NCI-H1417 treated with DMSO at 0.1 percent for 48 hours (cell line): ENCODE data around the gene SACM1L.

Experiments used
- DNase-seq: peaks from one replicate; lab custom pipeline; 2025; lab: John Stamatoyannopoulos, UW

SACM1L gene

DNA sequence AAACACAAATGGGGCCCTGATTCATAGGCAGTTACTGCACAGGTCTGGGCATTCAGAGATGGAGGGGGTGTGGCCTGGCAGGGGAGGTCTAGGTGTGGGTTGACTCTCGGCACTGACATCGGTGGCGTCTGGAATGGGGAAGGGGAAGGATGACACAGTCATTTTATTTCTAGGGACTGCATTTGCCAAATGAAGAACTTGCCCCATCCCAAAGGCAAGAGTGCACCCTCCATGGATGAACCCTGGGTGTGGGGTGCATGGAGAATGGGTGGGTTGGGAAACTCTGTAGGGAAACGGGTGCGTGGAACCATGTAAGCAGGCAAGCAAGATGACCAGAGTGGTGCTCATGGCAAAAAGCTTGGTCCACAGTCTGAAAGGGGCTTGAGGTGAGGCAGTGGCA is 82.6 kb downstream of the SACM1L start:
- DNase-seq = no peak

DNA sequence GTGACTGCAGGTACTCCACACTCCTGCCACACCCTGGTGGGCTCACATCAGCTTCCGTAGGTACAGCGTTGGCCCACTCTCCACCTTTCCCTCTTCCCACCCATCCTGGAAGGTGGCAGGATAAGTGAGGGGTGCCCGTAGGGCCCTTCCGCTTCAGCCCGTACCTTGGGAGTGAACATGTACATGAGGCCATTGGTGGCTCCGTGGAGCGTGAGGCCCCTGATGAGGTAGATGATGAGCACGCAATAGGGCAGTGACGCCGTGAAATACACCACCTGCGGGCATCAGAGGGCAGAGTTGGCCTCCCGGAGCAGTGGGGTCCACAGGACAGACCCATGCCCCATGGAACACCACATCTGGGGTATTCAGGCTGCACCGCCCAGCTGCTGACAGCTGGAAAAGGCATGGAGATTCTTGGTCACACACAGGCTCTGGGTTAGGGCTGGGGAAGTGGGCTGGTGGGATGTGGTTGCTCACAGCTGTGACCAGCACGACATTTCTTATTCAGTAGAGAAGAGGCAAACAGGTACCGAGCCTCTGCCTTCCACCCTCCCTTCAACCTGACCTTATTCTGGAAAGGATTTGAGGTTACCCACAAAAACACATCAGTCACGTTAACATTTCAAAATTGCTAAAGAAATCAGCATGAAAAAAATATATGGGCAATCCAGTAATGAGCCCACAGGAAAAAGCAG is 83.3 kb downstream of the SACM1L start:
- DNase-seq = no peak

DNA sequence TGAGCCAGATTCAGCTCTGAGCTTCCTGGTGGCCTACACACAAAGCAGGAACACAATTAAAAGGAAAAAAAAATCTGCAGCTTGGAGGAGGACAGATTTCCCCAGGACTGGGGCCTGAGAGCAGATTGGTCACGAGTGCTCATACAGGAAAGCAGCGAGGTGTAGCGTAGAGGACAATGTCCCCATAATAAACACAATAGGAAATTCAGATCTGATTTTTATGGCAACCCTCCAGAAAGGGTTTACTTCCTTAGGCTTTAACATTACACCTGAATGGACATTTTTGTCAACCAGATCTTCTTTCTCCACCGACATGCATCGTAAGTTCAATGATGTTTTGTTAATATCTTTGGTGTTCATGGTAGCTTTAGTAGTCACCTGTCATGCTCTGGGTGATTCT is 83.9 kb downstream of the SACM1L start:
- DNase-seq = no peak

- DNase-seq = no peak
These were observed 84.7 kb downstream of the SACM1L start for GRCh38 chr3:45773714-45774449.

- DNase-seq = no peak
These were observed 85.7 kb downstream of the SACM1L start for GRCh38 chr3:45774581-45775521.

GRCh38 chr3:45775571-45776300 is 86.5 kb downstream of the SACM1L start:
- no peak for DNase-seq

DNA sequence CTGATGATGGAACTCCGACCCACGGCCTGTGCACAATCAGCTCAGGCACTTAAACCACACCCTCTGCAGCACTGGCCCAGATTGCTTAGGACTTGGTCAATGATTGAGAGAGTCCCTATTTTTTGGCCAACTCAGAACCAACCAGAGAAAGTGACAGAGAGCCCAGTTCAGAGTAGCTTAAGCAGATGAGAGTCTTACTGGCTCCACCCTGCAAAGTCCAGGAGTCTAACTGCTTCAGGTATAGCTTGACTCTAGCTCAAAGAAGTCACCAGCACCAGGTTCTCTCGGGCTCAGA is 87.1 kb downstream of the SACM1L start:
- no peak for DNase-seq

DNA sequence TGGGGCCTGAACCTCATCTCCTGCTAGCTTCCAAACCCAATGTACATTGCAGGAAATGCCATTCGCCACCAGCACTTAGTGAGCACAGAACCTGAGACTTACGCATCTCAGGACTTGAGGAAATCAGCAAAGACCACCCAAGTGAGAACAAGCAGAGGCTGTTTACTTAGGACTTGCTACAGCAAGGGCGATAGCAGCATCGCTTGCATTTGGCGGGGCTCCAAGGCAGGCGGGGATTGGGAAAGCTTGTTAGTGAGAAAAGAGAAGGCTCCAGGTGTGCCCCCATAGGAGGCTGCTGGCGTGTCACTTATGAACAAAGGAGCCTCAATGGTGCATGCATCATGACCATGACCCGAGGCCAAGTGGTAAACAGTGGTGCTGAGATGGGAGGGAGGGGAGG is 87.4 kb downstream of the SACM1L start:
- peak; percentile 4 for DNase-seq

- DNase-seq = no peak
These were observed 88.0 kb downstream of the SACM1L start for GRCh38 chr3:45777111-45777745.

DNA sequence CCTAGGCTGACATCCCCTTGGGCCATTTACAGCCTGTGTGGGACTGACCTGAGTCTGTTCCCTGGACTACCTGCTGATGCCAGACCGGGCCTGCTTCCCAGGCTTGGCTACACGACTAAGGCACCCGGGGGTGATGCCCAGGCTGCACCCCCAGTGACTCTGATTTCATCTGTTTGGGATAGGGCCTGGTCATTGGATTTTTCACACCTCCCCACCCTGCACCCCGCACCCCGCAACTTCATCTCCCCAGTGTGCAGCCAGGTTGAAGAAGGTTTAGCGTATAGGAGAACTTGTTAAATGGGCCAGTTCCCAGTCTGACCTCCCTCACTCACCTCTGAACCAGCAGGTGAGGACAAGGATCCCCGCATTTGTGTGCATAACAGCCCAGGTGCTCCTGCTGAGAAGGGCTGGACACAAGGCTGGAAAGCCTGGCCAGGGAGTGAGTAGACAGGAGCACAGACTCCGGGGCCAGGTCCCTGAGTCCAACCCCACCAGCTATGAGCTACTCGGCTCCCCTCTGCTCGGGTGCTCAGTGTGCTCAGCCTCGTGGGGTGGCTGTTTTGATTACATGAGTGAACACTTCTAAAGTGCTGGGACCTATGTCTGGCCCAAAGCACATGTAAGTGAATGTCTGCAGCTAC is 88.7 kb downstream of the SACM1L start:
- DNase-seq = no peak

DNA sequence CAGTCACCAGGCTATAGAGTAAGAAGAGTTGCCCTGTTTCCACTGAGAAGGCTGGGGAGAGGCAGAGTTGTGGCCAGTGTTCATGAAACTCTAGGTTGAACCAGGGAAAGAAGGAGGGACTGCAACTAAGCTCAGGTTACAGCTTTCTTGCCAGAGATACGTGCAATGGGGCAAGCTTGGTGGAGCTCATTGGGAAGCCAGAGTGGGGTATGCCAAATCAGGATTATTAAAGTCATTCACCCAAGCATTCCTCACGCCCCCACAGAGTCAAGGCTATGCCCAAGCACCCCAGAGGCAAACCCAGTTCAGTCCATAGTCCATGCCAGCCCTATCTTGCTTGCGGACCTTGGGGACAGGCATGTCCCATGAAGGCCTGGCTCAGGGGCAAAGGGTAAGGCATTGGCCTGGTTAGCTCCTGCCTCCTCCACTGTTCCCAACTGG is 89.6 kb downstream of the SACM1L start:
- DNase-seq = no peak

DNA sequence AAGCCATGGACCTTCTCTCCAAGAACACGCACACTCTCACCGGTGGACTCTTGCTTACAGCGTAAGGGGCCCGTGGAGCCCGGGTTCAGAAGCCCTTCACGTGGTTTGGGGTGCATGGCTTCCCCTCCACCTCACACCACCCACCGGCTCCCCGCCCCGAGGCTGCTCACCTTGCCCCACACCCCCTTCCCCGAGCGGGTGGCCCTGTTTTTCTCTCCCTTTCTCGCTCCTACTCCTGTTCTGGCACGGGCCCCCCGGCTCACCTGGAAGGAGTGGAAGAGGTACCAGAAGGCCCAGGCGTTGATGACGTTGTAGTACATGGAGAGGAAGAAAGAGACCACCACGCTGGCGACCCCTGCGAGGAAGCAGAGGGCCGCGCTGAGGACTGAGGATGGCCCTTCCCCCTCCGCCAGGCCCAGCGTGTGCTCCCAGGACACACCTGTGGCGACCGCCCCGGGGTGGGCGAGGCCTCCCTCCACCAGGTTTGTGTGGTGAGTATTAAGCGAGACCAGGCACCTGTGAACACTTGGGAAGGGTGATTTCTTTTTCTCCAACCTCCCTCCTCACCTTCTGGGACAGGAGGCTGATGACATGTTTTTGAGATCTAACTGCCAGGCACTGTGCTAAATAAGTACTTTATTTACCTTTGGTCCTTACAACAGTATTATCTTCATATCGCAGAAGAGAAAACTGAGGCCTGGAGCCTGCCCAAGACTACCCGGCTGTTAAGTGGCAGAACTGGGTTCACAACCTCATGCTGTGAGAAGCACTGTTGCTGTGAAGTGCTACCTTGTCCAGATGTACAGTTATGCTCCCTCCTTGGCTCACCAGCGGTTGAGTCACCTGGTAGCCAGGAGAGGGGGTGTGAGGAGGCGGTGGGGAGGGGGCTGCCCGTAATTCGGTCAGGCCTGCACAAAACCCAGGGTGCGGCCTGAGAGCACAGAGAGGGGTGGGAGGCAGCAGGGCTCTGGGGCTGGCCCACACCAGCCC is 90.8 kb downstream of the SACM1L start:
- DNase-seq = no peak

- DNase-seq = no peak
These were observed 92.1 kb downstream of the SACM1L start for GRCh38 chr3:45781271-45781670.

- no peak for DNase-seq
These were observed 92.6 kb downstream of the SACM1L start for GRCh38 chr3:45781841-45782240.

GRCh38 chr3:45782381-45782780 is 93.2 kb downstream of the SACM1L start:
- DNase-seq = no peak

GRCh38 chr3:45783667-45784066 is 94.5 kb downstream of the SACM1L start:
- DNase-seq = no peak

DNA sequence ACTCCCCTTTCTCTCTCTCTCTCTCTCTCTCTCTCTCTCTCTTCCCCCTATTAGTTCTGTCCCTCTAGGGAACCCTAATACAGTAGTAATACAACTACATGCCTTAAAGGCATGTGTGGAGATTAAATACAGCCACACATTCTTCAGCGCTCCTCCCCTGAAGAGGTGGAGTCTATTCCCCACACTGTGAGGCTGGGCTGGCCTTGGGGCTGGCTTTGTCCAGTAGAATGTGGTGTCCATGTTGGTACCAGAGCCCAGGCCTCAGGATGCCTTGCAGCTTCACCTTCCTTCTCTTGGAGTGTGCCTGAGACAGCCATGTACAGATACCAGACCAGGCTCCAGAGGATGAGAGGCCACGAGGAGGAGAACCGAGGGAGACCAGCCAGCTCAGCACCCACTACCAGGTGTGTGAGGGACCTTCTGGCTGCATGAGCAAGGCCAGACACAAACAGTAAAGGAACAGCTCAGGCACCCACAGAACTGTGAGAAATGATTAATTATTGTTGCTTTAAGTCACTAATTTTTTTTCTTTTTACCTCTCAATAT is 96.5 kb downstream of the SACM1L start:
- DNase-seq = no peak

DNA sequence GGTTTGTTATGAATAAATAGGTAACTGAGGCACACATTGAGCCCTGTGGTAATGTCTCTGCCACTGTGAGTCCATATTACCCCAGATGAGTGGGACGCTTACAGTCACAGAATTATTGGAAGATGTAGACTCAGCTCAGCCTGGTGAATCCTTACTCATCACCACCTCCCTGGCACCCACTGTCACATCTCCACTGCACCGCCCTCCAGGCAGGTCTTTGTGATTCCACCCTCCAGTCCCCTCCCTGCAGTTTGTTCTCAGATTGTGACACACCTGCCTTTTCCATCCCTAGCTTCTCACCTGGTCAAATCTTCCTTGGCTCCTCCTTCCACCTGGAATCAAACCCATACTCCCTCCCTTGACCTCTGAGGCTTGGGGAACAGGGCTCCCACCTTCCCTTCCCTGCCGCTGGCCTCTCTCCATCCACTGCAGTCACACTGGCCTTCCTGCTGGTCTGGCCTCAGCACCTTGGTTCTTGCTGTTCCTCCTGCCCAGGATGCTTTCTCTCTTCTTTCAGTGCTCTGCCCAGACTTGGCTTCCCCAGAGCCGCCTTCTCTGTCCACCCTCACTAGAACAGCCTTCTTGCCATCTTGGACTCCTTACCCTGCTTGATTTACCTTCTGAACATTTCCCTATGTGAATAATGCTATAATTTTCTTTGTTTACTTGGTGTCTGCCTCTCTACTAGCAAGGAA is 97.8 kb downstream of the SACM1L start:
- no peak for DNase-seq

GRCh38 chr3:45787551-45787950 is 98.4 kb downstream of the SACM1L start:
- no peak for DNase-seq
